Activated naive CD8-positive, alpha-beta T cell treated with anti-CD3 and anti-CD28 coated beads, Interleukin-2, amount 10 ng/mL, durations not matched to agents 7 days and 5 days (primary cell): ENCODE measurements around the gene COPS2. TPM values are rescaled to one million over a fixed set of nuclear protein-coding genes. Genes with fewer than 3 reads are reported as not detected.
"Not testable (repeated sequence)": the region's sequence is repeated elsewhere in the genome, so short reads cannot be mapped to it uniquely, and the experiment has no call there.

Experiments used
- ATAC-seq: fragments of 150-1000 bp; cut with Tn5 transposase; one replicate; pipeline ENCODE4 v1.10.0; 2021; ENCODE audit warnings: low read depth, moderate library complexity
- POLR2A ChIA-PET: fragments of 350-600 bp; sonication (Branson Sonifier 250); formaldehyde crosslinking; loops from one replicate; lab custom pipeline; 2021; ENCODE audit warnings: antibody characterized with exemption; lab: Charles Lee
- DNase-seq: peaks from one replicate; pipeline ENCODE4 v3.0.0; 2021
- H3K27ac Mint-ChIP-seq: one replicate; pipeline ENCODE4 v1.8.0; 2022; ENCODE audit warnings: mild to moderate bottlenecking, mixed read lengths
- H3K27me3 Mint-ChIP-seq: one replicate; pipeline ENCODE4 v1.8.0; 2022; ENCODE audit warnings: mild to moderate bottlenecking, moderate library complexity, mixed read lengths
- H3K36me3 Mint-ChIP-seq: one replicate; pipeline ENCODE4 v1.8.0; 2021; ENCODE audit warnings: mild to moderate bottlenecking, mixed read lengths
- H3K4me1 Mint-ChIP-seq: one replicate; pipeline ENCODE4 v1.8.0; 2021; ENCODE audit warnings: mixed read lengths
- H3K4me3 Mint-ChIP-seq: one replicate; pipeline ENCODE4 v1.8.0; 2022; ENCODE audit warnings: mild to moderate bottlenecking, moderate library complexity, mixed read lengths
- H3K9me3 Mint-ChIP-seq: one replicate; pipeline ENCODE4 v1.8.0; 2021; ENCODE audit warnings: mixed read lengths
- total RNA-seq, 2 experiments: library from RNA; stranded (reverse); gene quantifications; one replicate each; pipeline ENCODE4 v1.2.3, GENCODE V29; 2021

COPS2 gene
- 10 to 100 TPM; 58.9 to 61.1 TPM for total RNA-seq

GRCh38 chr15:49155110-49155833, at the start of gene COPS2:
COPS2 (minus strand) TSS chr15:49155599; CDS start chr15:49155578, 21 bp downstream.
- H3K27me3 Mint-ChIP-seq, result no peaks in the 10 kb centered on the region
- H3K27ac Mint-ChIP-seq, result peak within 1 kb of the TSS; percentile 93
- no peaks in the 10 kb centered on the region for H3K9me3 Mint-ChIP-seq
- POLR2A ChIA-PET, result interaction anchor here (0.6 to 3.0 kb wide), 13 partner anchors 8 to 1269 kb away, joined by 3 to 21 read pairs (median 4); partner anchors contain the start of genes CEP152, EID1, GALK2 and SECISBP2L
- ATAC-seq (peak; percentile 94), DNase-seq (peak; percentile 81)
- peak within 1 kb of the TSS; percentile 89 for H3K4me3 Mint-ChIP-seq
- H3K4me1 Mint-ChIP-seq, result peaks cover 32% of the 10 kb centered on the region
- H3K36me3 Mint-ChIP-seq, result peaks cover 4% of the 10 kb centered on the region

- H3K9me3 Mint-ChIP-seq, result peaks cover 7% of the 10 kb centered on the region
- H3K27ac Mint-ChIP-seq, result no peak overlapping the region
- H3K36me3 Mint-ChIP-seq, result peaks cover 41% of the 10 kb centered on the region
- DNase-seq, result no peak
- no peak for ATAC-seq
- H3K4me3 Mint-ChIP-seq, result no peak overlapping the region
- POLR2A ChIA-PET, result no interaction called here
- peaks cover 5% of the 10 kb centered on the region for H3K4me1 Mint-ChIP-seq
- no peaks in the 10 kb centered on the region for H3K27me3 Mint-ChIP-seq
Observed at GRCh38 chr15:49200347-49200746, 44.9 kb upstream of the COPS2 start.

GRCh38 chr15:49199666-49200065, 44.3 kb upstream of the COPS2 start:
- H3K36me3 Mint-ChIP-seq, result peaks cover 34% of the 10 kb centered on the region
- DNase-seq (no peak), ATAC-seq (no peak)
- POLR2A ChIA-PET, result no interaction called here
- H3K27me3 Mint-ChIP-seq, result no peaks in the 10 kb centered on the region
- H3K4me3 Mint-ChIP-seq, result no peak overlapping the region
- peaks cover under 1% of the 10 kb centered on the region for H3K9me3 Mint-ChIP-seq
- no peak overlapping the region for H3K27ac Mint-ChIP-seq
- H3K4me1 Mint-ChIP-seq, result peaks cover 5% of the 10 kb centered on the region

- H3K4me3 Mint-ChIP-seq, result no peak overlapping the region
- H3K27ac Mint-ChIP-seq, result no peak overlapping the region
- peaks cover 7% of the 10 kb centered on the region for H3K4me1 Mint-ChIP-seq
- H3K27me3 Mint-ChIP-seq, result no peaks in the 10 kb centered on the region
- H3K9me3 Mint-ChIP-seq, result no peaks in the 10 kb centered on the region
- POLR2A ChIA-PET, result no interaction called here
- DNase-seq (no peak), ATAC-seq (no peak)
- peaks cover 13% of the 10 kb centered on the region for H3K36me3 Mint-ChIP-seq
Observed at GRCh38 chr15:49196856-49197255, 41.5 kb upstream of the COPS2 start.

DNA sequence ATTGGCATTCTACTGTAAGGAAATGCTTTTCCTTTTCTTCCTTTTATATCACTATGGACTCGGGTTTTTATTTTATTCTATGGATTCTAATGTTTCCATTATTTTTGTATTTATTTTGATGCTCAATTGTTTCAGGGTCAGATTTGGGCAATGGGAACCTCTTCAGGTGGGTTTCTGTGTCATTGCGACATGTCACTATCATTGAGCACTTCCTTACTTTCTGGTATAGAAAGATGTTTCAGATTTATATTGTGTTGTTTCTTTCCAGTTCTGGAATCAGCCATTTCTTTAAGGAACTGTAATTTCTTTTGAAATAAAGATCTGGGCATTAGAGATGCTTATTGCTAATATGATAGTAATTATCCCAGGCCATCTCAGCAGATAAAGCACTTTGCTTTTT, 36.5 kb upstream of the COPS2 start:
- DNase-seq (no peak), ATAC-seq (no peak)
- Mint-ChIP-seq H3K36me3 (peaks cover 11% of the 10 kb centered on the region), H3K27me3 (no peaks in the 10 kb centered on the region), H3K4me3 (no peak overlapping the region), H3K27ac (no peak overlapping the region), H3K4me1 (peaks cover 12% of the 10 kb centered on the region), H3K9me3 (peaks cover 1% of the 10 kb centered on the region)
- POLR2A ChIA-PET, result no interaction called here

DNA sequence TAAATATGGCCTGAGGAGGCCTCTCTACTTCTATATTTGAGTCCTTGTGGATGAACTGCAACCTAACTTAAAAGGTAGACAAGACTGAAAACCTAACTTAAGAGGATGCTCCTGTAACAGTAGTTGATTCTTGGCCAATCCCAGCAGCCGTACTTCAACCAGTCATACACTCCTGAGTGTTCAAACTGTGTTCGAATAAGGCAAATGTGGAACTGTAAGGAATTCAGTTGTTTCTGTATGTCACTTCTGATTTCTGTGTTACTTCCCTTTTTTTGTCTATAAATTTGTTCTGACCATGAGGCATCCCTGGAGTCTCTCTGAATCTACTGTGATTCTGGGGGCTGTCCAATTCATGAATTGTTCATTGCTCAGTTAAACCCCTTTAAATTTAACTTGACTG, 35.2 kb upstream of the COPS2 start:
- POLR2A ChIA-PET, result no interaction called here
- no peak for ATAC-seq

GRCh38 chr15:49189631-49190030, 34.2 kb upstream of the COPS2 start:
- H3K4me3 Mint-ChIP-seq, result no peak overlapping the region
- no peaks in the 10 kb centered on the region for H3K27me3 Mint-ChIP-seq
- peaks cover 20% of the 10 kb centered on the region for H3K36me3 Mint-ChIP-seq
- H3K9me3 Mint-ChIP-seq, result peaks cover 3% of the 10 kb centered on the region
- ATAC-seq (no peak), DNase-seq (no peak)
- no peak overlapping the region for H3K27ac Mint-ChIP-seq
- POLR2A ChIA-PET, result no interaction called here
- peaks cover 9% of the 10 kb centered on the region for H3K4me1 Mint-ChIP-seq

More for the DNA sequence above, 35.2 kb upstream of the COPS2 start:
- no peak overlapping the region for H3K27ac Mint-ChIP-seq
- peaks cover 19% of the 10 kb centered on the region for H3K36me3 Mint-ChIP-seq
- peaks cover 1% of the 10 kb centered on the region for H3K9me3 Mint-ChIP-seq
- peaks cover 9% of the 10 kb centered on the region for H3K4me1 Mint-ChIP-seq
- no peak for DNase-seq
- H3K4me3 Mint-ChIP-seq, result no peak overlapping the region
- no peaks in the 10 kb centered on the region for H3K27me3 Mint-ChIP-seq

DNA sequence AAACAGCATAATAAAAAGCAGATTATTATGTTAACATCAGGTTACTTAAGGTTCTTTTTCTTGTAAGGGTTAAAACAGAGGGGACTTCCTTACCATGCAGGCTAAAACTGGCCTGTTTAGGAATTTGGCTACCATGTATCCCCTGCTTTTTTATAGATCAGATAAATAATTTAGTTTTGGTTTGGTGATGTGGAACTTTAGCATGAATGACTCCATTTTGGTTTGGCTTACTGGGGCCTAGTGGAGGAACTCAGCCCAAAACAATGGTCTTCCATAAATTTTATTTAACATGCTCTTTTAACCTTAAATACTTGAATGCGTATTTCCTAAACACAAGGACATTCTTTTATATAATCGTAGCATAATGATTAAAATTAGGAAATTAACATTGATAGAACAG, 33.5 kb upstream of the COPS2 start:
- Mint-ChIP-seq H3K4me3 (no peak overlapping the region), H3K27ac (no peak overlapping the region), H3K9me3 (peaks cover 8% of the 10 kb centered on the region), H3K36me3 (peaks cover 27% of the 10 kb centered on the region), H3K27me3 (no peaks in the 10 kb centered on the region), H3K4me1 (peaks cover 9% of the 10 kb centered on the region)
- POLR2A ChIA-PET, result interaction anchor here (0.6 kb wide), 1 partner anchor 957 kb away, joined by 5 read pairs; no protein-coding TSS in a partner anchor
- DNase-seq, result no peak
- ATAC-seq, result no peak

DNA sequence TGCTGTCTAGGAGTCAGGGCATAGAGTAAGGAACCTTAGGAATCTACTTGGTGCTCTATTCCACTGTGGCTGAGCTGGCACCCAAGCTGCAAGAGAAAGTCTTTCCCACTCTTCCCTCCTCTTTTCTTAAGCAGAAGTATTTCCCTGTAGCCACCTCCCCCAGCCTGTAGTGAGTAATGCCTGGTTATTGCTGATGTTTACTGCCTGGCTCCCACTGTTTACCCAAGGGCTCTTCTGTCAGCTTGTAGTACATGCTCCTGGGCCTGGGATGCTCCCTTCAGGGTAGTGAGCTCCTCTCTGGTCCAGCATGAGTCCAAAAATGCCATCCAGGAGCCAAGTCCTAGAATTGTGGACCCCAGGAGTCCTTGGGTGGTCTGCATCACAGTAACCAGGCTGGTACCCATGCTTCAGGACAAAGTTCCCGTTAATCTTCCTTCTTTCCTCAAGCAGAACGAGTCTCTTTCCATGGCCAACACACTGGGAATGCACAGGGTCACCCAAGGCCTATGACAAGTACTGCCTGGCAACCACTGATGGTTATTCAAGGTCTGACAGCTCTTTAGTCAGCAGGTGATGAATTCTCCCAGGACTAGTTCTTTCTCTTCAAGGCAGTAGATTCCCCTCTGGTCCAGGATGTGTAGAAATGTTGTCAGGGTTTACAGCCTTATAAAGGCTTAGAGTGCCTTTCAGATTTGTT, 32.3 kb upstream of the COPS2 start:
- no peaks in the 10 kb centered on the region for H3K27me3 Mint-ChIP-seq
- H3K4me3 Mint-ChIP-seq, result no peak overlapping the region
- peaks cover 30% of the 10 kb centered on the region for H3K36me3 Mint-ChIP-seq
- H3K27ac Mint-ChIP-seq, result no peak overlapping the region
- no peak for ATAC-seq
- DNase-seq, result no peak
- POLR2A ChIA-PET, result no interaction called here
- peaks cover 8% of the 10 kb centered on the region for H3K9me3 Mint-ChIP-seq
- H3K4me1 Mint-ChIP-seq, result peaks cover 8% of the 10 kb centered on the region

DNA sequence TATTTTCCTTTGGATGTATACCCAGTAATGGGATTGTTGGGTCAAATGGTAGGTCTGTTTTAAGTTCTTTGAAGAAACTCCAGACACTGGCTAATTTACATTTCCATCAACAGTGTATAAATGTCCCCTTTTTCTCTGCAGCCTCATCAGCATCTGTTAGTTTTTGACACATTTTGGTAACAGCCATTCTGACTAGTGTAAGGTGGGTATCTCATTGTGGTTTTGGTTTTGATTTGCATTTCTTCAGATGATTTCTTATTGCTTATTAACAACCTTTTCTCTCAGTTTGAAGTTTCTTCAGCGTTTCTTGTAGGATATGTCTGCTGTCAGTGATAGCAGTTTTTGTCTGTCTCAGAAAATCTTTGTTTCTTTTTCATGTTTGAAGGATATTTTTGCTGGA, 30.1 kb upstream of the COPS2 start:
- peaks cover 35% of the 10 kb centered on the region for H3K36me3 Mint-ChIP-seq
- DNase-seq (no peak), ATAC-seq (no peak)
- no peak overlapping the region for H3K4me3 Mint-ChIP-seq
- peaks cover 6% of the 10 kb centered on the region for H3K4me1 Mint-ChIP-seq
- H3K27me3 Mint-ChIP-seq, result no peaks in the 10 kb centered on the region
- POLR2A ChIA-PET, result no interaction called here
- H3K9me3 Mint-ChIP-seq, result peaks cover 8% of the 10 kb centered on the region
- H3K27ac Mint-ChIP-seq, result no peak overlapping the region

DNA sequence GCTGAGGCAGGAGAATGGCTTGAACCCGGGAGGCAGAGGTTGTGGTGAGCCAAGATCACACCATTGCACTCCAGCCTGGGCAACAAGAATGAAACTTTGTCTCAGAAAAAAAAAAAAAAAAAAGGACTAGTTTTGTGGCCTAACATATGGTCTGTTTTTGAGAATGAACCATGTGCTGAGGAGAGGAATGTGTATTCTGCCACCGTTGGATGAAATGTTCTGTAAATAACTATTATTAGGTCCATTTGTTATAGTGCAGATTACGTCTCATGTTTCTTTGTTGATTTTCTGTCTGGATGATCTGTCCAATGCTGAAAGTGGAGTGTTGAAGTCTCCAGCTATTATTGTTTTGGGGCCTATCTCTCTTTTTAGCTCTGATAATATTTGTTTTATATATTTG, 28.3 kb upstream of the COPS2 start:
- H3K4me1 Mint-ChIP-seq, H3K4me3 Mint-ChIP-seq, DNase-seq, POLR2A ChIA-PET, H3K27ac Mint-ChIP-seq, H3K9me3 Mint-ChIP-seq, ATAC-seq, H3K27me3 Mint-ChIP-seq: not testable (repeated sequence)
- peaks cover 32% of the 10 kb centered on the region for H3K36me3 Mint-ChIP-seq

DNA sequence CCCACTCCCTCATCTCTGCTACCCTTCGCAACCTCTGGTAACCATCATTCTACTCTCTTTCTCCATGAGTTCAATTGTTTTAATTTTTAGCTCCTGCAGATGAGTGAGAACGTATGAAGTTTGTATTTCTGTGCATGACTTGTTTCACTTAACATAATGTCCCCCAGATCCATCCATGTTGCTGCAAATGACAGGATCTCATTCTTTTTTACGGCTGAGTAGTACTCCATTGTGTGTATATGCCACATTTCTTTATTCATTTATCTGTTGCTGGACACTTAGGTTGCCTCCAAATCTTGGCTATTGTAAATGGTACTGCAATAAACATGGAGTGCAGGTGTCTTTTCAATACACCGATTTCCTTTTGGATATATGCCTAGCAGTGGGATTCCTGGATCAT, 26.7 kb upstream of the COPS2 start:
- Mint-ChIP-seq H3K4me3 (no peak overlapping the region), H3K9me3 (peaks cover 6% of the 10 kb centered on the region)

GRCh38 chr15:49179433-49180190, 24.2 kb upstream of the COPS2 start:
- peaks cover 28% of the 10 kb centered on the region for H3K36me3 Mint-ChIP-seq
- H3K4me1 Mint-ChIP-seq, result peaks cover 4% of the 10 kb centered on the region
- ATAC-seq (no peak), DNase-seq (no peak)
- H3K9me3 Mint-ChIP-seq, result peaks cover 4% of the 10 kb centered on the region
- no peak overlapping the region for H3K4me3 Mint-ChIP-seq
- no peak overlapping the region for H3K27ac Mint-ChIP-seq
- no peaks in the 10 kb centered on the region for H3K27me3 Mint-ChIP-seq
- POLR2A ChIA-PET, result interaction anchor here (1.0 kb wide), 1 partner anchor 10 kb away, joined by 4 read pairs; the partner anchor contains the start of gene GALK2

More for the DNA sequence above, 26.7 kb upstream of the COPS2 start:
- Mint-ChIP-seq H3K27ac (peak overlapping the region; percentile 3), H3K36me3 (peaks cover 33% of the 10 kb centered on the region), H3K4me1 (peaks cover 3% of the 10 kb centered on the region), H3K27me3 (no peaks in the 10 kb centered on the region)
- no peak for ATAC-seq
- POLR2A ChIA-PET, result no interaction called here
- no peak for DNase-seq
